Hematopoietic multipotent progenitor cell treated with erythropoietin and hydrocortisone succinate and interleukin-3 and kit ligand, for 4 days (in vitro differentiated cells): ENCODE results near the gene ZNF526.

Experiments used
- DNase-seq: peaks from one replicate; pipeline ENCODE4 v3.0.0-alpha.2; 2015

ZNF526 gene

GRCh38 chr19:42225718-42226292 lies 5.7 kb downstream of the ZNF526 start:
- no peak for DNase-seq

GRCh38 chr19:42226886-42227285 lies 6.8 kb downstream of the ZNF526 start:
- DNase-seq = no peak

DNA sequence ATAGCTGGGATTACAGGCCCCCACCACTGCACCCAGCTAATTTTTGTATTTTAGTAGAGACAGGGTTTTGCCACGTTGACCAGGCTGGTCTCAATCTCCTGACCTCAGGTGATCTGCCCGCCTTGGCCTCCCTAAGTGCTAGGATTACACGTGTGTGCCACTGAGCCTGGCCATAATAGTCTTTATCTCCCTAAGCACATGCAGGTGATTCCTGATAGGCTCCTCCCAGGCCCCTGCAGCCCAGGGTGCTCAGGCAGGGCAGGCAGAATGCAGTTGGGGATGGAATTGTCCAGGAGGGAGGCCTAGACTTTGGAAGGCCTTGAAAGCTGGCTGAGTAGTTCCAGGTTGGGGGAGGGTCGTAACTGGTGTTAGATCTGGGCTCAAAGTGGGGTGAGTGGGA lies 8.5 kb downstream of the ZNF526 start:
- peak; percentile 43 for DNase-seq

- peak; percentile 88 for DNase-seq
These were observed 9.3 kb downstream of the ZNF526 start for GRCh38 chr19:42229301-42229854.

- DNase-seq = peak; percentile 79
These were observed 9.8 kb downstream of the ZNF526 start for GRCh38 chr19:42229855-42230351.

GRCh38 chr19:42230571-42230970 lies 10.5 kb downstream of the ZNF526 start:
- no peak for DNase-seq

DNA sequence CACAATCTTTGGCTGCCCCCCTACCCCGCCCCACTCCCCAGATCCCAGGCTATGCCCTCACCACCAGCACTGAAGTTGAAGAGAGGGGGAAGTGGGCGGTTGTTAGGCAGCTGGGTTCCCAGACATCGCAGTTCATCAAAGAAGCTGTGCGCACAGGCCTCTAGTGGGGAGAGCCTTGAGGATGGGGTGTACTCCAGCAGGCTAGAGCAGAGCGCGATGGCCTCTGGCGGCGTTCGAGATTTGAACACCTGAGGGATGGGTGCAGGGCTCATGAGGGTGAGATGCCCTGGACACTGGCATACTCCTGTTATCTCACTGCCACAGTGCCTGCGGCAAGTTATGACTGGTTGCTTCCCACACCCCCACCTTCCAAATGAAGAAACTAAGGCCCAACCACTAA lies 12.3 kb downstream of the ZNF526 start:
- DNase-seq = no peak

- no peak for DNase-seq
These were observed 13.0 kb downstream of the ZNF526 start for GRCh38 chr19:42233106-42233505.

- DNase-seq = no peak
These were observed 13.7 kb downstream of the ZNF526 start for GRCh38 chr19:42233678-42234292.

DNA sequence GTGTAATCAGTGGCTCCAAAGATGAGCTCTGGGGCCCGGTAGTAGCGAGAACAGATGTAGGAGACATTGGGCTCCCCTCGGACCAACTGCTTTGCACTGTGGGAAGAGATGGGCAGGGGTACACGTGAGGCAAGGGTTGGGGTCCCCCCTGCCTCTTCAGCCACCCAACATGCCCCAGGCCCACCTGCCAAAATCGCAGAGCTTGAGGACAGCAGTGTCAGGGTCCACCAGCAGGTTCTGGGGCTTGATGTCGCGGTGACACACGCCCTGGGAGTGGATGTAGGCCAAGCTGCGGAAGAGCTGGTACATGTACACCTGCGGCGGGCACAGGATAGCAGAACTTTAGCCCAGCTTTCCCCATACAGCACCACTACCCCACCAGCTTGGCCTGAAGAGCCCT lies 14.3 kb downstream of the ZNF526 start:
- DNase-seq = no peak

DNA sequence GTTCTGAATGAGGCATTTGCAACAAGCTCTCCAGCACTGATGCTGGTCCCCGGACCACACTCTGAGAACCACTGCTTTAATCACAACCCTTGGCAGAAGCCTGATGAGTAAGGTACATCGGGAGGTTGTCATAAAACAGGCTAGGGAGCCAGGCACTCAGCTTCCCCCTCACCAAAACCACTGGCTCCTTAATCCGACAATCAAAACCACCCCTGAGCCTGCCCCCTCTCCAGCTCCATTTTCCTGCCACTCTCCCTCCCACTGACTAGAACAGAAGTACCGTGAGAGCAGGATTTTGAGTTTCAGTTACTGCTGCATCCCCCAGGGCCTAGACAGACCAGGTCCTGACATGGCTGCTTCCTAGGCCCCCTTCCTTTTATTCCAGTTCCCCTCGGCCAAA lies 15.1 kb downstream of the ZNF526 start:
- no peak for DNase-seq

- DNase-seq = no peak
These were observed 19.6 kb downstream of the ZNF526 start for GRCh38 chr19:42239544-42240220.

DNA sequence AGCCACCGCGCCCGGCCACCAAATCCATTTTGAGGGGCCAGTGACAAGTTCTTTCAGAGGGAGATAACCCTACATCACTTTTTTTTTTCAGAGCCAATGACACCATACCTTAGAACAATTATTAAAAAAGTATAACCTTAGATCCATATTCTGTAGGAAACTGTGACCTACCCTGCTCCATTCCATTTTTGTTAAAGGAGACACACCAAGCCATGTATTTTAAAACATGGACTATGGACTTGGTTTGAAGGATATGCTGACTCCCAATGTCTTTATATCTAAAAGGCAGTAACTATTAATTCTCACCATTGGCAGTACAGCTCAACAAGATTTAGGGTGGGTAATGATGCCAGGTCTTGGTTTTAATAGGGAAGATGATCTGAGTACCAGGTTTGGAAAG lies 21.2 kb downstream of the ZNF526 start:
- no peak for DNase-seq

DNA sequence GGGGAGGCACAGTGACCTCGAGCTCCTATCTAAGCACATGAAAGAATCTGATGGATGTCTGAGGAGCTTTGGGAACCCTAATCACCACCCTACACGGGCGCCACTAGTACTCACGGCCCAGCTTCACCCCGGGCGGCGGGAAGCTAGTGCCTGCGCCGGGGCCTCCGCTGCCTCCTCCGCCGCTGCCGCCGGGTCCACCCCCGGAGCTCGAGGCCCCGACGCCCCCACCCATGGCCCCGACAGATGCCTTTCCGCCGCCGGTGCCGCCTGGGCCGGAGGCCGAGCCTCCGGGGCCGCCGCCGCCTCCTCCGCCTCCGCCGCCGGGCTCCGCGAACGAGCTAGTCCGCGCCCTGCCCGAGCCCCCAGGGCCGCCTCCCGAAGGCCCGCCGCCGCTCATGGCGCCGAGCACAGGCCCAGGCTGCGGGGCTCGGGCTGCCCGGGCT lies 22.0 kb downstream of the ZNF526 start:
- DNase-seq = peak; percentile 46

DNA sequence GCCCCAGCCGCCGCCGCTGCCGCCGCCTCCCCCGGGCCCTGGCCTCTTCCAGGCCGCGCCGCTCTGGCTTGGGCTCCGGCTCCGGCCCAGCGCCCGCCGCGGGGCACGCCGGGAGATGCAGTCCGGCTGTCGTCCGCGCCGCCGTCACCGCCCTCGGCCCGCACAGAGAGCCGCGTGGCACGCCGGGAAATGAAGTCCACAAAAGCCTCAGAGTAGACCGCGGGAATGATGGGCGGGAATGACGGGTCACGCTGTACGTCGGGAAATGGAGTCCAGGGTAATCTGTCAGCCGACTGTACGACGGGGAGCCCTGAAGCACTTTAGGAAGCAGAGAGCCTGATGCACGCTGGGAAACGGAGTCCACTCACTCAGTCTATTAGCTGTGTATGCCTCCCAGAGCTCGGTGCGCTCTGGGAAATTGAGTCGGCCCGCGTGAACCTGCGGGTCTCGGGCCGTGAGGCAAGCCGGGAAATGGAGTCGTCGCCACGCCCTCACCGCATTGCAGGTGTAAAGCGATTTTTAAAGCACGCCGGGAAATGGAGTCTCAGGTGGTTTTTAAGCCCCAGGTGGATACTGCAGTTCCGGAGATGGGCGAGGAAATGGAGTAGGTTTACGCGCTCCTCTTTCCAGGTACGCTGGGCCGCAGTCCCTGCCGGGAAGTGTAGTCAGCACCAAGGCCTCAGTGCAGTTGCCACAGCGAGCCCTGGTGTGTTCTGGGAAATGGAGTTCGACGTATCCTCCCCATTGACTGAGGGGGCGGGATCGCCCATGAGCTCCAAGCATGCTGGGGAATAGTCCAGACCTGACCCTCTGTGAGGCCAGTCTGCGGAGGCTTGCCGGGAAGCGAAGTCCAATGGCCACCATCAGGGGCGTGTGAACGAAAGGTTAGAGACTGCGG lies 22.6 kb downstream of the ZNF526 start, which contains the start of gene GSK3A:
GSK3A (minus strand) TSS at position 91 of the 898 bp plus-strand sequence. CDS start 137 bp downstream, outside the sequence.
- DNase-seq = peak; percentile 99

- DNase-seq = peak; percentile 98
These were observed 24.5 kb downstream of the ZNF526 start for GRCh38 chr19:42244347-42245220.

DNA sequence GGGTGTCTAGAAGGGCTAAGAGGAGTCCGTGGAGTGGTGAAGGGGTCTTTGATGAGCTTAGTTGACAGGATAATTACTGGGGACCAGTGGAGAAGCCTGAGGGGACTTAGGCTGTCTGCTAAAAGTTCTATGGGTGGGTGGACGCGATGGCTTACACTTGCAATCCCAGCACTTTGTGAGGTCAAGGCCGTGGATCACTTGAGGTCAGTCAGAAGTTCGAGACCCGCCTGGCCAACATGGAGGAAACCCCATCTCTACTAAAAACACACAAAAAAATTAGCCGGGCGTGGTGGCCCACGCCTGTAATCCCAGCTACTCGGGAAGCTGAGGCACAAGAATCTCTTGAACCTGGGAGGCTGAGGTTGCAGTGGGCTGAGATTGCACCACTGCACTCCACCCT lies 25.1 kb downstream of the ZNF526 start:
- no peak for DNase-seq

- DNase-seq = no peak
These were observed 26.2 kb downstream of the ZNF526 start for GRCh38 chr19:42246143-42246921.

DNA sequence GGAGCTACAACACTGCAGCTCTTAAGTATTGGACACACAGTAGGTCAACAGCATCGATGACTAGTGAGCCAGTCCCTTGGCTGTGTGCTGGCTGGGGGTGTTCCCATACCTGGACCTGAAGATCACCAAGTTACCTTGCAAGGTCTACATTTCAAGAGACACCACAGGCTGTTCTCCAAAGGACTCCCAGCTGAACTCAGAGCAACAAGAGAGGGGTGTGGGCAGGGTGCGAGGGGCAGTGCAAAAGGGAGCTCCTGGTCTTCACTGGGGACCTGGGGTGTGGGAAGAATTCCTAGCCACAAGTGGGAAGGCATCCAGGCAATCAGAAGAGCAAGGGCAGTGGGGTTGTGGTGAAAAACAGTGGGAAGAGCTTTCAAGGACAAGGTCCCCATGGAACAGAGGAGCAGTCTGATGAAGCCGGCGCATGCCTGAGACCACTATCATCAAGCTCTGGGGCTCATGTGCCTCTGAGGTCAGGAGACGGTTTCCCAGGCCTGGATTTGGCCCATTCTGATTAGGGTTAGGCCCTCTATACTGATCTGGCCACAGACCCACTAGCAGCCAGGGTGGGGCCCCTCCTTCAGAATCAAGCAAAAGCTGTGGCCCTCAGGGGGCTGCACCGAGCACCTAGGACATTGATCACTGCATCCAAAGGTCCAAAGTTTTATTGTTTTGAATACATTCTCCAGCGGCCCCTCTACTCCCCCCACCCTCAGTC lies 27.0 kb downstream of the ZNF526 start:
- peak; percentile 62 for DNase-seq

- DNase-seq = no peak
These were observed 27.6 kb downstream of the ZNF526 start for GRCh38 chr19:42247640-42248199.
